ENCODE data around the gene FSD1L. TPM values are rescaled to one million over a fixed set of nuclear protein-coding genes. Genes with fewer than 3 reads are reported as not detected.

Gene FSD1L
- polyA plus RNA-seq, 3 donors = 0.96 to 3.2 (median 1.5) TPM

DNA sequence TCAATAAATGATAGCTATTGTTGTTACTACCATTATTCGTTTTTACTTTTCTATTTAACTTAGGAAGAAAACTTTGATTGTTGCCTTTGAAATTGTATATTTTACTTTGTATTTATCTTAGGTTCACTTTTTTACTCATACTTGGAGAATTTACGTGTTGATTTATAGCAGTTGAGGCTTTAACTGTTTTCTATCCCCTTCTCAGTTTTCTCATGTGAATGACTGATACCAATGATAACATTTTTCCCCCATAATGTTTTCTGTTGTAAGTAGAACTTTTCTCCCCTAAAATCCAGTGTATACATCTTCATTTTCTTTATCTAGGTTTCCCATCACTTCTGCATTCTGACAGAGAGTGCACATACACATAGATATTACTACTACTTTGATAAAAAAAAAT, 54.4 kb downstream of the FSD1L start:
- Histone ChIP-seq H3K79me2 (ENCODE audit: insufficient read depth, low read length) (no peaks in the 10 kb centered on the region), H3K27ac (ENCODE audit: low read depth in 1 of 2, low read length in 2 of 2) (no peak overlapping the region), H3K4me3 (replicated peaks in 1 of 3; ENCODE audit: low read depth in 2 of 3, low read length in 3 of 3) (no peak overlapping the region), H2AFZ (ENCODE audit: insufficient read depth, low read depth, low read length, poor library complexity, severe bottlenecking) (no peak overlapping the region), H3K9ac (ENCODE audit: insufficient read depth, low read length, poor library complexity, severe bottlenecking) (no peak overlapping the region), H3K4me2 (replicated peaks; ENCODE audit: extremely low read depth, low read length, poor library complexity, severe bottlenecking) (no peak overlapping the region), H4K20me1 (ENCODE audit: insufficient read depth, low read length) (no peaks in the 10 kb centered on the region), H3K4me1 (ENCODE audit: control insufficient read depth in 1 of 2, insufficient read depth in 2 of 2, low read length in 2 of 2) (peaks cover 31 to 44% of the 10 kb centered on the region in 2 donors), H3K9me3 (replicated peaks in 1 of 2; ENCODE audit: control insufficient read depth in 1 of 2, insufficient read depth in 1 of 2, low read length in 2 of 2) (no peaks in the 10 kb centered on the region), H3K27me3 (ENCODE audit: control insufficient read depth in 2 of 2, insufficient read depth in 2 of 2, low read length in 2 of 2) (no peaks in the 10 kb centered on the region), H3K36me3 (replicated peaks in 1 of 2; ENCODE audit: control insufficient read depth in 1 of 2, insufficient read depth in 2 of 2, low read length in 2 of 2) (no peaks in the 10 kb centered on the region)
- TF ChIP-seq, protein P1, sequence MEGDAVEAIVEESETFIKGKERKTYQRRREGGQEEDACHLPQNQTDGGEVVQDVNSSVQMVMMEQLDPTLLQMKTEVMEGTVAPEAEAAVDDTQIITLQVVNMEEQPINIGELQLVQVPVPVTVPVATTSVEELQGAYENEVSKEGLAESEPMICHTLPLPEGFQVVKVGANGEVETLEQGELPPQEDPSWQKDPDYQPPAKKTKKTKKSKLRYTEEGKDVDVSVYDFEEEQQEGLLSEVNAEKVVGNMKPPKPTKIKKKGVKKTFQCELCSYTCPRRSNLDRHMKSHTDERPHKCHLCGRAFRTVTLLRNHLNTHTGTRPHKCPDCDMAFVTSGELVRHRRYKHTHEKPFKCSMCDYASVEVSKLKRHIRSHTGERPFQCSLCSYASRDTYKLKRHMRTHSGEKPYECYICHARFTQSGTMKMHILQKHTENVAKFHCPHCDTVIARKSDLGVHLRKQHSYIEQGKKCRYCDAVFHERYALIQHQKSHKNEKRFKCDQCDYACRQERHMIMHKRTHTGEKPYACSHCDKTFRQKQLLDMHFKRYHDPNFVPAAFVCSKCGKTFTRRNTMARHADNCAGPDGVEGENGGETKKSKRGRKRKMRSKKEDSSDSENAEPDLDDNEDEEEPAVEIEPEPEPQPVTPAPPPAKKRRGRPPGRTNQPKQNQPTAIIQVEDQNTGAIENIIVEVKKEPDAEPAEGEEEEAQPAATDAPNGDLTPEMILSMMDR (IDR thresholded peaks at IDR 0.05) = no peak
- Mint-ChIP-seq H3K27me3 (ENCODE audit: low read depth in 3 of 3) (no peaks in the 10 kb centered on the region), H3K27ac (no peak overlapping the region), H3K4me3 (no peak overlapping the region), H3K36me3 (peaks cover 2 to 8% of the 10 kb centered on the region in 2 donors), H3K9me3 (no peaks in the 10 kb centered on the region), H3K4me1 (peaks cover 43% of the 10 kb centered on the region)
- intact Hi-C loops (cut with micrococcal nuclease) = no loop called here
- DNase-seq = no peak
- WGBS (ENCODE audit: insufficient coverage) = no CpG with 5 or more reads among the region's 2 CpGs

DNA sequence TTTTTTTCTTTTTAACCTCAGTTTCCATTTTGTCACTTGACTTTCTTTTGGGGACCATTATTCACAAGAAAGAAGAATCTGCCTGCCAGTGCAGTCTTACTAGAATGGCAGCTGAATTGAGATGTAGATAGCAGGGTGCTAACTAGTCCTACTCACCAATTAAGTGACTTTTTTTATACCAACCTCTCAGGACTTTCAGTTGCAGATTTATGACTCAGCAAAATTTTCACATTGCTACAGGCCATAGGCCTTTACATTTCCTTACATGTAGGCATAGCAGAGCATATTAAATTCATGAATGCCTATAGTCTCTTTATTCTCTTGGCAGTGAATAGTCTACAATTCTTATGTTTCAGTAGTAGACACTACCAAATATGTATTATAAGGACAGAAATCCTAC, 56.0 kb downstream of the FSD1L start:
- Histone ChIP-seq H3K27ac (ENCODE audit: low read depth in 1 of 2, low read length in 2 of 2) (no peak overlapping the region), H3K36me3 (replicated peaks in 1 of 2; ENCODE audit: control insufficient read depth in 1 of 2, insufficient read depth in 2 of 2, low read length in 2 of 2) (no peaks in the 10 kb centered on the region), H4K20me1 (ENCODE audit: insufficient read depth, low read length) (no peaks in the 10 kb centered on the region), H3K9me3 (replicated peaks in 1 of 2; ENCODE audit: control insufficient read depth in 1 of 2, insufficient read depth in 1 of 2, low read length in 2 of 2) (no peaks in the 10 kb centered on the region), H3K79me2 (ENCODE audit: insufficient read depth, low read length) (no peaks in the 10 kb centered on the region), H3K9ac (ENCODE audit: insufficient read depth, low read length, poor library complexity, severe bottlenecking) (no peak overlapping the region), H2AFZ (ENCODE audit: insufficient read depth, low read depth, low read length, poor library complexity, severe bottlenecking) (no peak overlapping the region), H3K4me2 (replicated peaks; ENCODE audit: extremely low read depth, low read length, poor library complexity, severe bottlenecking) (no peak overlapping the region), H3K27me3 (ENCODE audit: control insufficient read depth in 2 of 2, insufficient read depth in 2 of 2, low read length in 2 of 2) (no peaks in the 10 kb centered on the region), H3K4me3 (replicated peaks in 1 of 3; ENCODE audit: low read depth in 2 of 3, low read length in 3 of 3) (no peak overlapping the region), H3K4me1 (ENCODE audit: control insufficient read depth in 1 of 2, insufficient read depth in 2 of 2, low read length in 2 of 2) (peaks cover 34 to 46% of the 10 kb centered on the region in 2 donors)
- intact Hi-C loops (cut with micrococcal nuclease) = no loop called here
- Mint-ChIP-seq H3K27me3 (ENCODE audit: low read depth in 3 of 3) (no peaks in the 10 kb centered on the region), H3K27ac (peak overlapping the region in 1 of 7 donors; percentile 25), H3K4me3 (no peak overlapping the region), H3K4me1 (peaks cover 46% of the 10 kb centered on the region), H3K36me3 (peaks cover 2 to 8% of the 10 kb centered on the region in 2 donors), H3K9me3 (no peaks in the 10 kb centered on the region)
- DNase-seq = peak in 1 of 3 donors; percentile 15
- TF ChIP-seq, protein P1 (IDR thresholded peaks at IDR 0.05) = no peak
